HG03108 (cell line): ENCODE results near the gene HRK.

ENCODE experiments used
- ATAC-seq: cut with Tn5 transposase; IDR thresholded peaks from one replicate; pipeline ENCODE4 v1.9.1; 2021; ENCODE audit warnings: moderate library complexity; ENCODE audit not compliant: unreplicated experiment

HRK gene

DNA sequence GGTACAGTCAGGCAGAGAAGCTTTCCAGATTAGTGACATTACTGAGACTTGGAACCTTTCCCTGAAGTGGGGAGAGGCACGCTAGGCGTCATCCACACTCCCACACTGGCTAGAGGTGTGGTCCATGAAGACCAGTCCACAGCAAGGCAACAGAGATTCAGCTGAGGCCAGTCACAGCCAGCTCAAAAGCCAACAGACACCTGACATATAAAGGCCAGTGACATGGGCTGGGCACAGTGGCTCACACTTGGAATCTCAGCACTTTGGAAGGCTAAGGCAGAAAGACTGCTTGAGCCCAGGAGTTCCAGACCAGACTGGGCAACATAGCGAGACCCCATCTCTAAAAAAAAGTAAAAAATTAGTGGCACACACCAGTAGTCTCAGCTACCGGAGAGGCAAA, 10.9 kb downstream of the HRK start:
- ATAC-seq: no peak

DNA sequence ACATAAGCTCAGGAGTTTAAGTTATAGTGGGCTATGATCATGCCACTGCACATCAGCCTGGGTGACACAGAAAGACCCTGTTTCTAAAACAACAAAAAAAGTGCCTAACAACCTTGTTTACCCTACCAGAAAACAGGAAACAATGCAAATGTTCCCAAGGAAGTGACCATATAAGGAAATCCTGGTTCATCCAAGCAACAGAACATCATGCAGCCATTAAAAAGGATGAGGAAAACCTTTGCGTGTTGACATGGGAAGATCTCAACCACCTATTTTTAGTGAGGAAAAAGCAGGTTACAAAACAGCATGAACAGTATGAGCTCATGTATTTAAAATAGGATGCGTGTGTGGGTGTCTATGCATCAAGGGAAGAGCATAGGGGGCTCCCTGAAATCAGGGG, 13.7 kb downstream of the HRK start:
- ATAC-seq: no peak

DNA sequence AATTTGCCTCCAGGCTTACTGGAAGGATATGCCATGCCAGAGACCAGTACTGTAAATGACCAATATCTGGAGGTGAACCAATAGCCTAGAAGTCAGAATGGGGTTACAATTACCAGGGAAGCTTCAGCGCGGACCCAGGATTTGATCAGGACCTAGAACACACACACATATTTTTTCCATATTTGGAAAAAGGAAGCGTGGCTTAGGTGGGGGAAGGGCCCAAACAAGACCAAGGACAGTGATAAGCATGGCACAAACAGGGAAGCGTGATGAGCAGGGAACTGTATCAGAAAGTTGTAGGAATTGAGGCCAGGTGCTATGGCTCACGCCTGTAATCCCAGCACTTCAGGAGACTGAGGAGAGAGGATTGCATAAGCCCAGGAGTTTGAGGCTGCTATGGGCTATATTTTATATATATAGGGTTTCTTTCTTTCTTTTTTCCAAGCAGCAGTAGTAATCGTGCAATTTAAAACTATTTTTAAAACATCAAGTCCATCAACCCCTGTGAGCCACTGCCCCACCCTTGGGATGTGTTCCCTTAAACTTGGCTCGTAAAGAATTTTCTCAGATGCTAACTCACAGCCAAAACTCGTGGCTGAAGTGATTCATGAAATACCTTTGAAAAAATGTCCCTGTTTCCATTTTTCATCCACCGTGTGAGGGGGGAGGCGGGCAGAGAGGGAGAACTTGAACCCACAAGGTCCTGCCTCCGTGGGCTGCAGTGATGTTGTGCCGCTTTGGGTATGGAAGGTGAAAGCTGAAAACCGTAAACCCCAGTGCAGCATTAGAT, 16.7 kb downstream of the HRK start:
- ATAC-seq: no peak

DNA sequence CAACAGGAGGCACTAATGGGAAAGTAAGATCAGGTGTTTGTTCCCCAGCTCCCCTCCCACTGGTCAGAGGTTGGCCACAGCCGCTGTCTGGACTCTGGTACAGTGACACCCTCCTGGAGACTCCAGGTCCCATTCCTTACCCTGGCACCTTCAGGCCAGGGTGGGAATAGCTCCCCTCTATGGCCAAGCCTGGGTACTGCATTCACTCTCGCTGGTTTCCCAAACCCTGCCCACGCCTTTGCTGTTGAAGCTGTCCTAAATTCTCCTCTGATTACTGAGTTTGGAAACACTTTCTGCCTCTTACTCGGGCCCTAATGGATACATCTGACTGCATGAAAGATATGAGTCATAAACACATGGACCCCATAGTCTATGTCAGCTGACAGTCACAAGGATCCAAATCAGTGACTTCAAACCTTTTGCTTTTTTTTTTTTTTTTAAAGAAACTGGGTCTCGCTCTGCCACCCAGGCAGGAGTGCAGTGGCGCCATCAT, 17.9 kb downstream of the HRK start:
- no peak for ATAC-seq

DNA sequence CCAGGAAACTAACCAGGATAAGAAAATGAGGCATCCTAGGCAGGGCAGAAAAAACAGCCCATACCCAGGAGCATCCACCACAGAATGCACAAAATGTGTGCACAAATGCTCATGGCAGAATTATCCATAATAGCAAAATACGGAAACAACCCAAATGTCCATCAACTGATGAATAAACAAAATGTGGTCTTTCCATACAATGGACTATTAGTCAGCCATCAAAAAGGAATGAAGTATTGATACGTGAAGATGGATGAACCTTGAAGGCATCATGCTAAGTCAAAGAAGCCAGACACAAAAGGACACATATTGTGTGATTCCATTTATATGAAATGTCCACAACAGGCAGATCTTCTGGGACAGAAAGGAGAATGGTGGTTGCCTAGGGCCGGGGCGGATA, 19.1 kb downstream of the HRK start:
- ATAC-seq: no peak

DNA sequence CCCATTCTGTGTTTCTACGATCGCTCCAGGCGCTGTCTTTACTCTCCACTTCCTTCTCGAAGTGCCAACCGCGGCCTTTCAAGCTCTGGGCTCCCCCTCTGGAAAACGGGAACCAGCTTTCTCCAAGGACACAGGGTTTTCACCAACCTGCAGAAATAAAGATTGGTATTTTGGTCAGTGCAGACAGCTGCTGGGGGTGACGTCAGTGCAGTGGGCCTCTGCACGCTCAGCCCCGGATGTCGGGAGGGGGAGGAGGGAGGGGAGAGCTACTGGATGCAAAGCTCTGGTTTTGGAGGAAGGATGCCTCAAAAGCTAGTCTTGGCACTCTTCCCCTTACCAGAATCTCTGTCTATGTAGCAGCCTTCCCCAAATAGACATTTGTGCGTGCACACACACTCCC, 19.9 kb downstream of the HRK start:
- ATAC-seq: no peak

DNA sequence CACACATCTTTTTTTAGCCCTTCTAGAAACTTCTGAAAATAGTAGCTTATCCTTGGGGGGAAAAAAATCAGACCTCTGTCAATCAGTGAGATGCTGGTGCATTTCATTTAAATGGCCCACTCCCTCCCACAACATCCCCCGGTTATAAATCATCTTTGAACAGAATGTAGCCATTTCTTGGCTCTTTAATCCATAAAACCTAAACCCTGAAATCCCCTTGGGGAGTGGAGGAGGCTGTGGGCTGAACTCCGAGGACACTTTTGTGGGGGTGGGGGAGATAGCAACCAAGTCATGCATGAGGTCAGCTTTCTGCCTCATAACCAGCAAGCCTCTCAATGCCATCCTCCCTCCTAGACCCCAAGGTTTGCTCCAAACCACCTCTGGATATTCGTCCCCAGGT, 21.0 kb downstream of the HRK start:
- ATAC-seq: no peak

DNA sequence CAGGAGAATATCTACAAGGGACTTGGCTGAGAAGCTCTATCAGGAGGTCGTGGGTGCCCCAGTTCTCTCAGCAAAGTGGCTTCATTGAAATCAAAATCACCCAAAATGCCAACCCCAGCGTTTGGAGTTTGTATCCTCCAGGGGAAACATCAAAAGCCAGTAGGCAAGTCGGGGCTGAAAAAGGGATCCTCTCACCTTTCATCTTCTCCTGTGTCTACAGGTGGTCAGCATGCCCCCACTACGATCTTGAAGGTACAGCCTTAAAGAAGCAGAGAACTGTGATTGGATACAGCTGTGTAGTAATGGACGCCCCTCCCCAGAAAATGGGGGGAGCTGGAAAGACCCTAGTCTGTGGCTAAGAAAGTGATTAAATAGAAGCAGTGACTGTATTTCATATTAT, 22.2 kb downstream of the HRK start:
- no peak for ATAC-seq

DNA sequence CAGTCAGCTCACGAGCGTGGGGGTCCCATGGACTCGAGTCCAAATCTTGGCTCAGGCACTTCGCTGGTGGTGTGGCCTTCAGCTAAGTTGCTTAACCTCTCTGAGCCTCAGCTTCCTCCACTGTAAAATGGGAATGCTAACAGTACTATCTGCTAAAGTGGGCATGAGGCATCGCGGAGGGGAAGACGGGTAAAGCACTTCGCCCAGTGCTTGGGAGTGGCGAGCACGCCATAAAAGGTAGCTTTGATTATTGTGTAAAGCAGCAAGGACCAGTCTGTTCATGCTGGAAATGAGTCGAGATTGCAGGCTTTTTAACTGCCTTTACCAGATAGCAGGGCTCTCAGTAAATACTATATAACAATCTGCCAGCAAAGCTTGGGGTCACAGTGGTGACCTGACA, 24.5 kb downstream of the HRK start:
- ATAC-seq: no peak

DNA sequence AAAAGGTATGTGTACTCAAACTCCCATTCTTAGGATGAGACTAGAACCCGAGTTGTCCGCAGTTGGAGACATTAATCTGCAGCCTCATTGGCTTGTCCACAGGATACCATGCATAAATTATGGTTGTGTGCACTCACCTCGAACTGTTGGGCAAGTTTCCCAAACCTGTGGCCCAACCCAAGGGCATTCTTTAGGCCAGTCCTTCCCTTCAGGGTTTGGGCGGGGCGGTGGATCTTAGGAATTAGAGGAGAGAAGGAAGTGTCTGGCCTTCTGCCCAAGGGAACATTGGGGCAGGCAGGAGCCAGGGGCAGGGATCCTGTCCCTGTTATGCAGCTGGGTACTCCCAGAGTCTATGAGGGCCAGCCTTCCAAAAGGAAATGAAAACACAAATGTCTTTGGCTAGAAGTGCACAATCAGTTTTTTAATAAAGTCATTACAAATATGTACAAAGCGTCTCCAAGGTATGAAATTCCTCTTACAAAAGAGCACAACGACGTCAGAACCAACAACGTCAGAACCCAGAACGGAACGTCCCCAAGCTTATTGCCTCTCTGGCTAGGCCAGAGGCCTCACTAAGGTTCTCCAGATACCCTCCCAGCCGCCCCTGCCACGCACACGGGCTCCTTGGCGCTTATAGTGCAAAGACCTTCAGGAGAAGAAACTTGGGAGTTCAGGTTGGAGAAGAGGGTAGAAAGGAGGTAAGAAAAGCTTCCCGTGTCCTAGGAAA, 25.3 kb downstream of the HRK start:
- no peak for ATAC-seq

DNA sequence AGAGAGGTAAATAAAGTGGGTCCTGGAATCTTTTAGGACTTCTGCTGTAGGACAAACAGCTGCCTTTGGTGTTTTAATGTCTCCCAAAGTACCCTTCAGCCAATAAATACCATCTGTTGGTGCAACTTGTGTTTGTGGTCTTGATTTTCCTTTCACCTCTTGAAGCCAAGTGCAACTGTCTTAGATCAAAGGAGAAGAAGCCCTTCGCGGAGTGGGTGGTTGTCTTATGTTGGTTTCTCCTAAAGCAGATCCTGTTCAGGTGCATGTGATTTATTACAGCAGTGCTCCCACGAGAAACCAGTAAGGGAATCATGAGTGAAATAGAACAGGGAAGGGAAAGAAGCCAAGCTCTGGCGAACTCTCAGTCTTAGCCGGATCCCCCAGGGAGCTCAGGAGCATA, 27.7 kb downstream of the HRK start:
- no peak for ATAC-seq

DNA sequence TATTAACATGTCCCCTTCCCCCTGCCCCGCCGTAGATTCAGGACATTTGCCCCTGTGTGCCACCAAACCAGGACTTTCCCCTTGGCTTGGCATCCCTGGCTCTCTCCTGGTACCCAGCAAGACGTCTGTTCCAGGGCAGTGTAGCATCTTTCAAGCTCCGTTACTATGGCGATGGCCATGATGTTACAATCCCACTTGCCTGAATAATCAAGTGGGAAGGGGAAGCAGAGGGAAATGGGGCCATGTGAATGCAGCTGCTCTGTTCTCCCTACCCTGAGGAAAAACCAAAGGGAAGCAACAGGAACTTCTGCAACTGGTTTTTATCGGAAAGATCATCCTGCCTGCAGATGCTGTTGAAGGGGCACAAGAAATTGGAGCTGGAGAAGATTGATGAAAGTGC, 28.9 kb downstream of the HRK start:
- no peak for ATAC-seq

DNA sequence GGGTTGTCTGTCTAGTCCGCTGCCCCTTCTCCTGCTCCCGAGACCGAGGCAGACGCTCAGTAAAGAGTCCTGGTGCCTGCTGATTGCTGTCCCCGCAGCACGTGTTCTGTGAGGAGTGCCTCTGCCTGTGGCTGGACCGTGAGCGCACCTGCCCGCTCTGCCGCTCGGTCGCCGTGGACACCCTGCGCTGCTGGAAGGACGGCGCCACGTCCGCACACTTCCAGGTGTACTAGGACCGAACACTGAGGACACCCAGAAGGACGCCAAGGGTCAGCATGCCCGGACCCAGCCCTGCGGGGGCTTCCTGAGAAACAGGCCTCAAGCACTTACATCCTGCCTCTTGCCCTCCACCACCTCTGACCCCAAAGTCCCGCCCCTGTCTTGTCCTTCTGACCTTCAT, 32.0 kb downstream of the HRK start:
- no peak for ATAC-seq

DNA sequence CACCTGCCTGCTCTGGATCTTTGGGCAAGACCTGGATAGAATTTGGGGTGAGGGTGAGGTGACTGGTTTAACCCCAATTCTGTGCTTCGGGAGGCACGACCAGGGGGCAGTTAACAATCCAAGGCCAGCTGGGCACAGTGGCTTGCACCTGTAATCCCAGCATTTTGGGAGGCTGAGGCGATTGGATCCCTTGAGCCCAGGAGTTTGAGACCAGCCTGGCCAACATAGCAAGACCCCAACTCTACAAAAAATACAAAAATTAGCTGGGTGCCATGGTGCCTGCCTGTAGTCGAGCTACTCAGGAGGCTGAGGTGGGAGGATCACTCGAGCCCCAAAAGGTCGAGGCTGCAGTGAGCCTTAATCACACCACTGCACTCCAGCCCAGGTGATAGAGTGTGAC, 38.2 kb downstream of the HRK start:
- no peak for ATAC-seq

DNA sequence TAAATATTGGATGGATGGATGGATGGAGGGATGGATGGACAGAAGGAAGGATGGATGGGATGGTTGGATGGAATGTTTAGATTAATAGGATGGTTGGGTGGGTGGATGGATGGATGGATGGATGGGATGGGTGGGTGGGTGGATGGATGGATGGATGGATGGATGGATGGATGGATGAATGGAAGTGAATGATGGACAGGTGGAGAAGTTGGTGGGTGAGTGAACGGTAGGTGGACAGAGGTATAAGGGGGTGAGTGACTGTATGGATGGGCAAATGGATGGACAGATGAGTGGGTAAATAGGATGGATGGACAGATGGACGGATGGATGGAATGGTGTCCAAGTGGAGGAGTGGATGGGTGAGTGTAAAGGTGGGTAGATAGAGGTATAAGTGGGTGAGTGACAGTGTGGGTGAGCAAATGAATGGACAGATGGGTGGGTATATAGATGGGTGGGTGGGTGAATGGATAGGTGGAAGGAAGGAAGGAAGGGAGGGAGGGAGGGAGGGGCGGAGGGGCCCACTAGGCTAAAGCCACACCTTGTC, 41.9 kb downstream of the HRK start:
- no peak for ATAC-seq

DNA sequence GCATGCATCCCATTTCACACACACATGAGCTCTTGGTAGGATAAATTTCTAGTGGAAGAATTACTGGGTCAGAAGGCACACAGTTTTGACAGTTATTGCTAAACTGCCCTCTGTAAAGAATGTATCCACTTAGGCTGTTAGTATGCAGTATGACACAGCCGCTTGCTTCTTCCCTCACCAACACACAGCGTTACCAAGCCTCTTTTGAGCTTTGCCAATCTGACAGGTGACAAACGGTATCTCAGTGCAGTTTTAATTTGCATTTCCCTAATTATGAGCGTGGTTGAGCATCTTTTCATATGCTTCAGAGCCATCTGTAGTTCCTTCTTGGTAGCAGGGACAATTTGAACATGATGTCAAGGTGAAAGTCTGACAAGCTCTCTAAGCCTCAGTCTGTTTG, 42.9 kb downstream of the HRK start:
- ATAC-seq: no peak

DNA sequence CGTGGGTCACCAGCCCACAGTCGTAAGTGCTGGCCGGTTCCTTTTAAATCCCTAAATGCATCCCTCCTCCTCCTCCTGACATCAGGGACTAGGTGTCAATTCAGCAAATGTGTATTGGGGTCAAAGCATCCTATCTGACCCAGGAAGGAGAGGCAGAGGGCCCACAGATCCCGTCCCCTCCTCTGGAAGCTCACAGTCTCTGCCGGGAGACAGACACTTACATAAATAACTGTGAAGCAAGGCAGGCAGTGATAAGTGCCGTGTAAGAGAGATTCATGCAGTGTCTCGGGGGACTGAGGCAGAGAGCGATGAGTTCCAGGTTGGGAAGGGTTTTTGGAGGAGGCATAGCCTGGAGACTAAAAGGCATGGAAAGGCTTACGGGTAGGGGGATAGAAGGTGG, 44.1 kb downstream of the HRK start:
- no peak for ATAC-seq

DNA sequence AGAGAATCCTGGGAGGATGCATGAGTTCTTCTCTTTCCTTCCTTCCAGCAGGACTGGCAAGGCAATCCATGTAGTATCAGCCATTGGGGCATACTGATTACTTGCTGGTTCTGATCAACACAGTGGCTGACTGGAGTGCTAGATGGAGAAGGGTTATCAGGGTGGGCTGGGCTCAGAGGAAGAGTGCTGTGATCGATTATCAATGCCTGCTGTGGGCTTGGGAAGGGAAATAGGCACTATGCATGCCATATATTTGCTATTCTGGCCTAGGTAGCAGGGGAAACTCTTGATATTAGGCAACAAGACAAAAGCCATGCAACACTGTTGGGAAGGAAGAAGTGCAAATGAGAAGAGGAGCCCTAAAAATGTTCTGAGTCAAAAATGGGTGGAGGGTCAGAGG, 45.8 kb downstream of the HRK start:
- no peak for ATAC-seq

DNA sequence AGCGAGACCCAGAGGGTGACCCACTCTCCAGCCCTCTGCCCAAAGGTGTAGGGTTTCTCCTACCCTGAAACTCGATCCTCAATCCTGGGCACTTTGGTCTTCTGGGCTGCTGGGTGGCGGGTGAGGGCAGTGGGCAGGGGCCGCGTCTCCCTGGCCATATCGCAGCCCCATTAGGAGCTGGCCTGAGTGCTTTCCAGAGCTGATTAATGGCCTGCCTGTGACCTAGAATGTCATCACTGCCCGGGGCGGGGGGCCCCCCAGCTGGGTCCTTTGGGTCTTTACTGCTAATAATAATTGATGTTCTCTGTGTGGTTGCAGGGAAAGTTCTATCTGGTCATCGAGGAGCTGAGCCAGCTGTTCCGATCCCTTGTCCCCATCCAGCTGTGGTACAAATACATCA, 47.8 kb downstream of the HRK start:
- no peak for ATAC-seq

DNA sequence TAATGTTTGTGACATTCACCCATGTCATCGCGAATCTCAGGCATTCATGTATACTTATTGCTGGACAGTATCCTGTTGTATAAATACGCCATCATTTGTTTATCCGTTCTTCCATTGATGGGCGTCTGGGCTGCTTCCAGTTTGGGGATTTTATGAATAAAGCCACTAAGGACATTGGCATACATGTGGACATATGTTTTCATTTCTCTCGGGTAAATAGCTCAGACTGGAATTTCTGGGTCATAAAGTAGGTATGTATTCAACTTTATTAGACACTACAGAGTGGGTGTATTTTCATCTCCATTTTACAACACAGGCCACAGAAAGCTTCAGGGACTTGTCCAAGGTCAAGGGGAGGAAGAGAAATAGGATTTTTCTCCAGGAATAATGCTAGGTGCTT, 48.9 kb downstream of the HRK start:
- ATAC-seq: no peak

DNA sequence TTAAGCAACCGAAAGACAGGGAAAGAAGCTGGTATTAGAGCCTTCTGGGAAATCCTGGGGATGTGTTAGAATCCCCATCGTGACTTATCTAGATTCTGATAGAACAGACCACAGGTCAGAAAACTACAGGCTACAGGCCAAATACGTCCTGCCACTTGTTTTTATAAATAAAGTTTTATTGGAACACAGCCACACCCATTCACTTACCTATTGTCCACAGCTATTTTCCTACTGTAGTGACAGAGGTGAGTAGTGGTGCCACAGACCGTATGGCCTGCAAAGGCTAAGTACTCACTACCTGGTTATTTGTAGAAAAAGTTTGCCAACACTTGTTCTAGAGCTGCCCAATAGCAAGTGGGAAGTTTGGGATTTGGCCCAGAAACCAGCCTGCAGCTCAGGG, 53.8 kb downstream of the HRK start:
- no peak for ATAC-seq

DNA sequence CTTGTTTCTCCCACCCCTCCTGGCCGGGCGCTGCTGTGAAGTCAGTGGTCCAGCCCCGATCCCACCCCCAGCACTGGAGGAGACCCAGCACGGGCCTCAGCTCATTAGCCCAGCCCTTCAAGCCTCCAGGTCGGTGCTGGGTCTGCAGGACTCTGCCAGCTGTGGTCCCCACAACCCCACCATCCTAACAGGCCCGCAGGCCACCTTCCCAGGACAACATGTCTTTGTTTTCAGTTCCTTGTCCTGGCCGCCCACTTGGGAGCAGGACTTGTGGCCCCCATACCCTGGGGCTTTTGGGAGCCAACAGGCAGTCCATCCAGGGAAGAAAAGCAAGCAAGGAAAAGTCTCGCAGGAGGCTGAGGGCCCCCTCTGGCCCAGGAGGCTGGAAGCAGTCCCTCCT, 60.0 kb downstream of the HRK start:
- no peak for ATAC-seq
